ENCODE measurements around the gene PSMD2.

DNA sequence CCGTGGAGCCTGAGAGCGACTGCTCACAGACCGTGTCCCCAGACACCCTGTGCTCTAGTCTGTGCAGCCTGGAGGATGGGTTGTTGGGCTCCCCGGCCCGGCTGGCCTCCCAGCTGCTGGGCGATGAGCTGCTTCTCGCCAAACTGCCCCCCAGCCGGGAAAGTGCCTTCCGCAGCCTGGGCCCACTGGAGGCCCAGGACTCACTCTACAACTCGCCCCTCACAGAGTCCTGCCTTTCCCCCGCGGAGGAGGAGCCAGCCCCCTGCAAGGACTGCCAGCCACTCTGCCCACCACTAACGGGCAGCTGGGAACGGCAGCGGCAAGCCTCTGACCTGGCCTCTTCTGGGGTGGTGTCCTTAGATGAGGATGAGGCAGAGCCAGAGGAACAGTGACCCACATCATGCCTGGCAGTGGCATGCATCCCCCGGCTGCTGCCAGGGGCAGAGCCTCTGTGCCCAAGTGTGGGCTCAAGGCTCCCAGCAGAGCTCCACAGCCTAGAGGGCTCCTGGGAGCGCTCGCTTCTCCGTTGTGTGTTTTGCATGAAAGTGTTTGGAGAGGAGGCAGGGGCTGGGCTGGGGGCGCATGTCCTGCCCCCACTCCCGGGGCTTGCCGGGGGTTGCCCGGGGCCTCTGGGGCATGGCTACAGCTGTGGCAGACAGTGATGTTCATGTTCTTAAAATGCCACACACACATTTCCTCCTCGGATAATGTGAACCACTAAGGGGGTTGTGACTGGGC lies 45.7 kb downstream of the PSMD2 start:
- TF ChIP-seq, protein P1, sequence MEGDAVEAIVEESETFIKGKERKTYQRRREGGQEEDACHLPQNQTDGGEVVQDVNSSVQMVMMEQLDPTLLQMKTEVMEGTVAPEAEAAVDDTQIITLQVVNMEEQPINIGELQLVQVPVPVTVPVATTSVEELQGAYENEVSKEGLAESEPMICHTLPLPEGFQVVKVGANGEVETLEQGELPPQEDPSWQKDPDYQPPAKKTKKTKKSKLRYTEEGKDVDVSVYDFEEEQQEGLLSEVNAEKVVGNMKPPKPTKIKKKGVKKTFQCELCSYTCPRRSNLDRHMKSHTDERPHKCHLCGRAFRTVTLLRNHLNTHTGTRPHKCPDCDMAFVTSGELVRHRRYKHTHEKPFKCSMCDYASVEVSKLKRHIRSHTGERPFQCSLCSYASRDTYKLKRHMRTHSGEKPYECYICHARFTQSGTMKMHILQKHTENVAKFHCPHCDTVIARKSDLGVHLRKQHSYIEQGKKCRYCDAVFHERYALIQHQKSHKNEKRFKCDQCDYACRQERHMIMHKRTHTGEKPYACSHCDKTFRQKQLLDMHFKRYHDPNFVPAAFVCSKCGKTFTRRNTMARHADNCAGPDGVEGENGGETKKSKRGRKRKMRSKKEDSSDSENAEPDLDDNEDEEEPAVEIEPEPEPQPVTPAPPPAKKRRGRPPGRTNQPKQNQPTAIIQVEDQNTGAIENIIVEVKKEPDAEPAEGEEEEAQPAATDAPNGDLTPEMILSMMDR (IDR thresholded peaks at IDR 0.05): no peak
- no peak for TF ChIP-seq POLR2A (IDR thresholded peaks at IDR 0.05)

All from thyroid gland (tissue), 4 donors.